Measurements from ENCODE around the gene ENTPD1. TPM values are rescaled to one million over a fixed set of nuclear protein-coding genes. Genes with fewer than 3 reads are reported as not detected.

The ENTPD1 gene
- total and polyA plus RNA-seq, 10 of the 15 experiments (the other 5 are each of a cell fraction or from before 2014, with no cell fraction given) = 110 to 413 (median 161) TPM

DNA sequence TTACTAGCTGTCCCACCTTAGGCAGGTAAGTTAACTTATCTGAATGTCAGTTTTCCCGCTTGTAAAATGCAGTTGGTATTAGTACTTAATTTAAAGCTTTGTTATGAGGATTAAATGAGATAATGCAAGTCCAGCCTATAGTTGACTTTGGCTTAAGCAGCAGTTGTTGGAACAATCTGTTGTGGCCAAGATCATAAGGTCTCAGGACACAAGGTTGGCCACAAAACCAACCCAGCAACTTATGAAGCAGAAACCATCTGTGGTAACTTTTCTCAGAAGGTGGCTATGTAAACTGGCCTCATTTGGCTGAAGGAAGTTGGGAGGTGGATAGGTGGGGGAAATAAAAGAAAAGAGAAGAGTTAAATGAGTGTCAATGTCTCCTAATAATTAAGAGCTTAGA lies 29.4 kb downstream of the ENTPD1 start (continued):
- TF ChIP-seq, protein P1, sequence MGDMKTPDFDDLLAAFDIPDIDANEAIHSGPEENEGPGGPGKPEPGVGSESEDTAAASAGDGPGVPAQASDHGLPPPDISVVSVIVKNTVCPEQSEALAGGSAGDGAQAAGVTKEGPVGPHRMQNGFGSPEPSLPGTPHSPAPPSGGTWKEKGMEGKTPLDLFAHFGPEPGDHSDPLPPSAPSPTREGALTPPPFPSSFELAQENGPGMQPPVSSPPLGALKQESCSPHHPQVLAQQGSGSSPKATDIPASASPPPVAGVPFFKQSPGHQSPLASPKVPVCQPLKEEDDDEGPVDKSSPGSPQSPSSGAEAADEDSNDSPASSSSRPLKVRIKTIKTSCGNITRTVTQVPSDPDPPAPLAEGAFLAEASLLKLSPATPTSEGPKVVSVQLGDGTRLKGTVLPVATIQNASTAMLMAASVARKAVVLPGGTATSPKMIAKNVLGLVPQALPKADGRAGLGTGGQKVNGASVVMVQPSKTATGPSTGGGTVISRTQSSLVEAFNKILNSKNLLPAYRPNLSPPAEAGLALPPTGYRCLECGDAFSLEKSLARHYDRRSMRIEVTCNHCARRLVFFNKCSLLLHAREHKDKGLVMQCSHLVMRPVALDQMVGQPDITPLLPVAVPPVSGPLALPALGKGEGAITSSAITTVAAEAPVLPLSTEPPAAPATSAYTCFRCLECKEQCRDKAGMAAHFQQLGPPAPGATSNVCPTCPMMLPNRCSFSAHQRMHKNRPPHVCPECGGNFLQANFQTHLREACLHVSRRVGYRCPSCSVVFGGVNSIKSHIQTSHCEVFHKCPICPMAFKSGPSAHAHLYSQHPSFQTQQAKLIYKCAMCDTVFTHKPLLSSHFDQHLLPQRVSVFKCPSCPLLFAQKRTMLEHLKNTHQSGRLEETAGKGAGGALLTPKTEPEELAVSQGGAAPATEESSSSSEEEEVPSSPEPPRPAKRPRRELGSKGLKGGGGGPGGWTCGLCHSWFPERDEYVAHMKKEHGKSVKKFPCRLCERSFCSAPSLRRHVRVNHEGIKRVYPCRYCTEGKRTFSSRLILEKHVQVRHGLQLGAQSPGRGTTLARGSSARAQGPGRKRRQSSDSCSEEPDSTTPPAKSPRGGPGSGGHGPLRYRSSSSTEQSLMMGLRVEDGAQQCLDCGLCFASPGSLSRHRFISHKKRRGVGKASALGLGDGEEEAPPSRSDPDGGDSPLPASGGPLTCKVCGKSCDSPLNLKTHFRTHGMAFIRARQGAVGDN (IDR thresholded peaks at IDR 0.05) = 0 out of 2 replicates have a peak, but pooled peaks have one; percentile 11
- TF ChIP-seq EP300 (IDR thresholded peaks at IDR 0.05; ENCODE audit: borderline replicate concordance in 1 of 2, control insufficient read depth in 1 of 2, low read depth in 2 of 2, low read length in 2 of 2) (peak; percentile 39 to 68; a peak in 3 of 4 replicates), SREBF2 (IDR thresholded peaks at IDR 0.05; ENCODE audit: low read length) (no peak), JUND (IDR thresholded peaks at IDR 0.05; ENCODE audit: low read depth, low read length) (no peak), MEF2B (IDR thresholded peaks at IDR 0.05; ENCODE audit: partially characterized antibody, poor library complexity, severe bottlenecking) (no peak), WRNIP1 (IDR thresholded peaks at IDR 0.05; ENCODE audit: borderline replicate concordance, low read depth, low read length) (no peak), MYC (IDR thresholded peaks at IDR 0.05; ENCODE audit: insufficient read depth, insufficient read length, insufficient replicate concordance, low read length, severe bottlenecking) (no peak), STAT1 (conservative IDR thresholded peaks at IDR 0.05) (no peak), CHD4 (IDR thresholded peaks at IDR 0.05) (no peak), NBN (IDR thresholded peaks at IDR 0.05) (no peak), HCFC1 (IDR thresholded peaks at IDR 0.05; ENCODE audit: low read length) (no peak), NFIC (IDR thresholded peaks at IDR 0.05; ENCODE audit: low read depth, low read length) (peak; percentile 75; the same call in 1 of the 2 replicates), CEBPB (IDR thresholded peaks at IDR 0.05; ENCODE audit: borderline replicate concordance in 1 of 2, low read depth in 2 of 2, low read length in 2 of 2) (no peak), NR2F1 (conservative IDR thresholded peaks at IDR 0.05) (peak; percentile 69; the same call in 1 of the 2 replicates)
- TF ChIP-seq, protein P2, sequence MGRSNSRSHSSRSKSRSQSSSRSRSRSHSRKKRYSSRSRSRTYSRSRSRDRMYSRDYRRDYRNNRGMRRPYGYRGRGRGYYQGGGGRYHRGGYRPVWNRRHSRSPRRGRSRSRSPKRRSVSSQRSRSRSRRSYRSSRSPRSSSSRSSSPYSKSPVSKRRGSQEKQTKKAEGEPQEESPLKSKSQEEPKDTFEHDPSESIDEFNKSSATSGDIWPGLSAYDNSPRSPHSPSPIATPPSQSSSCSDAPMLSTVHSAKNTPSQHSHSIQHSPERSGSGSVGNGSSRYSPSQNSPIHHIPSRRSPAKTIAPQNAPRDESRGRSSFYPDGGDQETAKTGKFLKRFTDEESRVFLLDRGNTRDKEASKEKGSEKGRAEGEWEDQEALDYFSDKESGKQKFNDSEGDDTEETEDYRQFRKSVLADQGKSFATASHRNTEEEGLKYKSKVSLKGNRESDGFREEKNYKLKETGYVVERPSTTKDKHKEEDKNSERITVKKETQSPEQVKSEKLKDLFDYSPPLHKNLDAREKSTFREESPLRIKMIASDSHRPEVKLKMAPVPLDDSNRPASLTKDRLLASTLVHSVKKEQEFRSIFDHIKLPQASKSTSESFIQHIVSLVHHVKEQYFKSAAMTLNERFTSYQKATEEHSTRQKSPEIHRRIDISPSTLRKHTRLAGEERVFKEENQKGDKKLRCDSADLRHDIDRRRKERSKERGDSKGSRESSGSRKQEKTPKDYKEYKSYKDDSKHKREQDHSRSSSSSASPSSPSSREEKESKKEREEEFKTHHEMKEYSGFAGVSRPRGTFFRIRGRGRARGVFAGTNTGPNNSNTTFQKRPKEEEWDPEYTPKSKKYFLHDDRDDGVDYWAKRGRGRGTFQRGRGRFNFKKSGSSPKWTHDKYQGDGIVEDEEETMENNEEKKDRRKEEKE (IDR thresholded peaks at IDR 0.05) = no peak
- TF ChIP-seq, protein P3, sequence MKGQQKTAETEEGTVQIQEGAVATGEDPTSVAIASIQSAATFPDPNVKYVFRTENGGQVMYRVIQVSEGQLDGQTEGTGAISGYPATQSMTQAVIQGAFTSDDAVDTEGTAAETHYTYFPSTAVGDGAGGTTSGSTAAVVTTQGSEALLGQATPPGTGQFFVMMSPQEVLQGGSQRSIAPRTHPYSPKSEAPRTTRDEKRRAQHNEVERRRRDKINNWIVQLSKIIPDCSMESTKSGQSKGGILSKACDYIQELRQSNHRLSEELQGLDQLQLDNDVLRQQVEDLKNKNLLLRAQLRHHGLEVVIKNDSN (IDR thresholded peaks at IDR 0.05; ENCODE audit: borderline replicate concordance, extremely low read length, insufficient read depth, low read depth, low read length) = no peak
- TF ChIP-seq, protein P4, sequence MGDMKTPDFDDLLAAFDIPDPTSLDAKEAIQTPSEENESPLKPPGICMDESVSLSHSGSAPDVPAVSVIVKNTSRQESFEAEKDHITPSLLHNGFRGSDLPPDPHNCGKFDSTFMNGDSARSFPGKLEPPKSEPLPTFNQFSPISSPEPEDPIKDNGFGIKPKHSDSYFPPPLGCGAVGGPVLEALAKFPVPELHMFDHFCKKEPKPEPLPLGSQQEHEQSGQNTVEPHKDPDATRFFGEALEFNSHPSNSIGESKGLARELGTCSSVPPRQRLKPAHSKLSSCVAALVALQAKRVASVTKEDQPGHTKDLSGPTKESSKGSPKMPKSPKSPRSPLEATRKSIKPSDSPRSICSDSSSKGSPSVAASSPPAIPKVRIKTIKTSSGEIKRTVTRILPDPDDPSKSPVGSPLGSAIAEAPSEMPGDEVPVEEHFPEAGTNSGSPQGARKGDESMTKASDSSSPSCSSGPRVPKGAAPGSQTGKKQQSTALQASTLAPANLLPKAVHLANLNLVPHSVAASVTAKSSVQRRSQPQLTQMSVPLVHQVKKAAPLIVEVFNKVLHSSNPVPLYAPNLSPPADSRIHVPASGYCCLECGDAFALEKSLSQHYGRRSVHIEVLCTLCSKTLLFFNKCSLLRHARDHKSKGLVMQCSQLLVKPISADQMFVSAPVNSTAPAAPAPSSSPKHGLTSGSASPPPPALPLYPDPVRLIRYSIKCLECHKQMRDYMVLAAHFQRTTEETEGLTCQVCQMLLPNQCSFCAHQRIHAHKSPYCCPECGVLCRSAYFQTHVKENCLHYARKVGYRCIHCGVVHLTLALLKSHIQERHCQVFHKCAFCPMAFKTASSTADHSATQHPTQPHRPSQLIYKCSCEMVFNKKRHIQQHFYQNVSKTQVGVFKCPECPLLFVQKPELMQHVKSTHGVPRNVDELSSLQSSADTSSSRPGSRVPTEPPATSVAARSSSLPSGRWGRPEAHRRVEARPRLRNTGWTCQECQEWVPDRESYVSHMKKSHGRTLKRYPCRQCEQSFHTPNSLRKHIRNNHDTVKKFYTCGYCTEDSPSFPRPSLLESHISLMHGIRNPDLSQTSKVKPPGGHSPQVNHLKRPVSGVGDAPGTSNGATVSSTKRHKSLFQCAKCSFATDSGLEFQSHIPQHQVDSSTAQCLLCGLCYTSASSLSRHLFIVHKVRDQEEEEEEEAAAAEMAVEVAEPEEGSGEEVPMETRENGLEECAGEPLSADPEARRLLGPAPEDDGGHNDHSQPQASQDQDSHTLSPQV (IDR thresholded peaks at IDR 0.05) = peak; percentile 54; the same call in 1 of the 2 replicates
